GM19193 (cell line): ENCODE measurements around the gene FHOD1.

ENCODE experiments used
- POLR2A ChIP-seq: IDR thresholded peaks from 4 replicates; pipeline ENCODE4 v1.6.1; 2011; ENCODE audit not compliant: insufficient read depth, insufficient read length; ENCODE audit errors: extremely low read depth

FHOD1 gene

GRCh38 chr16:67260426-67261063 is 13.3 kb upstream of the FHOD1 start:
- no peak for TF ChIP-seq POLR2A

- no peak for TF ChIP-seq POLR2A
Measured at GRCh38 chr16:67259705-67260104, 12.4 kb upstream of the FHOD1 start.

GRCh38 chr16:67258161-67258835 is 11.0 kb upstream of the FHOD1 start:
- TF ChIP-seq POLR2A = no peak

DNA sequence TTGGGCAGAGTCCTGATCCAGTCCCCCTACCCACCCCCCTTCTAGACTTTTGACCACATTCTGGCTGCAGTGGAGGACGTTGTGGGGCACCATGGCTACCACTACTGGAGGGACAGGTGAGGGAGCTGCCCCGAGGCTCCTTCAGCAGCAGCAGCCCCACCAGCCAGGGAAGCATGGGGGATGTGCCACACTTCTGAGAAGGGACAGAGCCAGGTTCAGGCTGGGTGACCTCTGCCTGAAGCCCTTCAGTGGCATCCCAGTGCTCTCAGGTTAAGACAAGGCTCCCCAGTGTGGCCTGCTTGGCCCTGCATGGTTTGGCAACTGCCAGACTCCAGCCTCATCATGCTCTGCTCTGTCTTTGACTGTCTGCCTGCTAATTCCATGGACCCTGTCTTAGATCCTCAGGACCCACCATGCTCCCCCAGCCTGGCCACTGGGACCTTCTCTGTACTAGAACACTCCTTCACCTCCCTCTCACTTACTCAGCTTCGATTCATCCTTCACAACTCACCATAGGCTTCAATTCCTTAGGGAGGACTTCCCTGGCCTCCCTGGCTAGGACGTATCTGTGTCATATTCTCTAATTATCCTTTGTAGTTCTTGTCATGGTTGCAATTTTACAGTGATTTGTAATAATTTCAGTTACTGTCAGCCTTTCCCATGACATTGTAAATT is 10.3 kb upstream of the FHOD1 start:
- TF ChIP-seq POLR2A = no peak

GRCh38 chr16:67256701-67257230 is 9.5 kb upstream of the FHOD1 start:
- no peak for TF ChIP-seq POLR2A

- TF ChIP-seq POLR2A = no peak
Measured at GRCh38 chr16:67255553-67256221, 8.4 kb upstream of the FHOD1 start.

DNA sequence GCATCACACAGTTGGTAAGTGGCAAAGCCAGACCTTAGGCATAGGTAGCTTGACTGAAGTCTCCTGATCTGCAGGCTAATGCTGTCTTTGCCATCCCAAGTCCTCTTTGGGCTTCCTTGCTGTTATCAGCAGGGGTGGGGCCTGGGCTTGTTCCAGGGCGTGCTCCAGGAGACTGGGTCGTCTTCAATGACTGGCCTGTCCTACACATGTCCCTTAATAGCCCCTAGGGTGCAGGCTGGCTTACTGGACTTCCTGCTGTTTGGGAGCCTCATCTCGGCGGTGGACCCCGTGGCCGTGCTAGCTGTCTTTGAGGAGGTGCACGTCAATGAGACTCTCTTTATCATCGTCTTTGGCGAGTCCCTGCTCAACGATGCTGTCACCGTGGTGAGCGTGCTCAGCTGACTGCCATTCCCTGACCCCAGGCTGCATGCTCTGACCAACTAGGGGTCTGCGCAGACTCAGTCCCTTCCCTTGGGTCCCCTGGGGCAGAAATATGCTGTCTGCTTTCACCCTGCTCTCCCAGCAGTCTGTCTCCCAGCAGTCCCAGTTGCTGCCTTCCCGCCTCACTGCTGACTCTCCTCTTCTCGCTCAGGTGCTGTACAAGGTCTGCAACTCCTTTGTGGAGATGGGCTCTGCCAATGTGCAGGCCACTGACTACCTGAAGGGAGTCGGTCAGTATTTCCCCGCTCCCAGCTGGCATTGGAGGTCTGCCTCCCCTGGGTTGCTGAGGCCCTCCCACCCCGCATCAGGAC is 7.7 kb upstream of the FHOD1 start:
- no peak for TF ChIP-seq POLR2A

DNA sequence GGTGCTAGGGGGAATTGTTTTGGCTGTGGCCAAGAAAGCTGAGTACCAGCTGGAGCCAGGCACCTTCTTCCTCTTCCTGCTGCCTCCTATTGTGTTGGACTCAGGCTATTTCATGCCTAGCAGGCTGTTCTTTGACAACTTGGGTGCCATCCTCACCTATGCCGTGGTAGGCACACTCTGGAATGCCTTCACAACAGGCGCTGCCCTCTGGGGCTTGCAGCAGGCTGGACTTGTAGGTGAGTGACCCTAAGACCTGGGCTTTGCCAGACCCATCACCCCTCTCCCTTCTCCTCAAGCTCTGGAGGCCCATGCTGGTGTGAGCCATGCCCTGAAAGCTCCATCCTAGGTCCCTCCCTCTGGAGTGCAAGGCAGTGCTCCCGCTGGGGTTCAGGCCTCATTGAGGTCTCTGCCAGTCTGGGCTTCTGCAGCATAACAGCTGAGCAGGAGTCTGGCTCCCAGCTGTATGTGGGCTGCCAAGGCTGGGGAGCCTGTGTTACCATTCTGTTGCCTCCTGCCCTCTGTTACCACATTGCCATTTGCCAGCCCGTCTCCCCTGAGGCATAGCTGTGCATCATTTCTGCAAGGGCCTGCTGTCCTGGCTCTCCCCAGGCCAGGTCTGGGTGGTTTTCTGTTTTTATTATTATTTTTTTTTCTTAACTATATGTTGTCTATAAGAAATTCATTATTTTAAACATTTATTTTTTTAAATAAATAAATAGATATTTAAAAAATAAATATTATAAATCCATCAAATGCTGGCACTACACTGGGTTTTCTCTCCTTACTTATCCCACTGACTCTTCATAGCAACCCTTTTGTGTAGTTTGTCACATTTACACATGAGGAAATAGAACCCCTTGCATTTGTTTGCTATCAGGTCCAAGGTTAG is 5.6 kb upstream of the FHOD1 start:
- TF ChIP-seq POLR2A = no peak

DNA sequence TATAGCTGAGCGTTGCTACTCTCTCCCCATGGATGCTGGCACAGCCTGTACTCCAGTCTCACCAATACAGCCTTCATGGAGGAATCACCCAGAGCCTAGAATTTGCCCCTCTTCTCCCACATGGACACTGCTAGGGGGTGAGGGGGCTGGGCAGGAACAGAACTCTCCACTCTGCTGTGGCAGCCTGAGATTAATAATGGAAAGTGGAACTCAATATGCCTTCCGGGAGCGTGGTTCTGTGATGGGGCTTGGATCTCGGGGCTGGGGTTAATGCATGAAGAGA is 2.7 kb upstream of the FHOD1 start:
- TF ChIP-seq POLR2A = no peak

GRCh38 chr16:67249178-67250044 is 2.1 kb upstream of the FHOD1 start:
- no peak for TF ChIP-seq POLR2A

- TF ChIP-seq POLR2A = peak; percentile 17
Measured at GRCh38 chr16:67248401-67249177, 1.3 kb upstream of the FHOD1 start, which contains the start of gene SLC9A5. Gene SLC9A5, plus strand, starts transcription at chr16:67248979. Its CDS starts 36 bp downstream, at chr16:67249015.

- no peak for TF ChIP-seq POLR2A
Measured at GRCh38 chr16:67248073-67248400, 756 bp upstream of the FHOD1 start.
